ENCODE measurements around the gene WFDC6. TPM values are rescaled to one million over a fixed set of nuclear protein-coding genes. Genes with fewer than 3 reads are reported as not detected.

WFDC6 gene
- polyA plus RNA-seq, 4 donors = not detected

DNA sequence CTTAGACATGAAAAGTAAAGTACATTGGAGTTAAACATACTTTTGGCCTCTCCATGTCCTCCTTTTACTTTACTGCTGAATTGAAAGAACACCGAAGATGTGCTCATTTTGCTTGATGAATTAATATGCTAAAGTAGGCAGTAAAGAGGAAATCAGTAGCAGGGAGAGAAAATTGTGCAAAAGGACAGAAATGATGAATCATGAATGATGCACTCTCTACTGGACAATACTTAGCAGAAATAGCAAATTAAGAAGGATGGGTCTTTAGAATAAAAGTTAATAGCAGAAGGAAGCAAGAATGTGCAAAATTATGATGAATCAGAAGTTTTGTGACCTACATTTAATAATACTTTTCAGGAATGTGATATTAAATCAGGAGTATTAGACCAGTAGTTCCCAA, 15.5 kb downstream of the WFDC6 start:
- DNase-seq (ENCODE audit: low read depth in 4 of 4, low spot score in 3 of 4) = no peak

- DNase-seq (ENCODE audit: low read depth in 4 of 4, low spot score in 3 of 4) = peak in 2 of 4 donors; percentile 12 to 24
Measured at GRCh38 chr20:45518282-45518681, 21.0 kb downstream of the WFDC6 start.

GRCh38 chr20:45515147-45515913, 24.0 kb downstream of the WFDC6 start, which contains the start of gene SPINT3:
SPINT3 (minus strand) TSS chr20:45515622; CDS start chr20:45515608, 14 bp downstream.
- DNase-seq (ENCODE audit: low read depth in 4 of 4, low spot score in 3 of 4) = no peak

GRCh38 chr20:45510242-45510862, 28.9 kb downstream of the WFDC6 start:
- no peak for DNase-seq (ENCODE audit: low read depth in 4 of 4, low spot score in 3 of 4)

GRCh38 chr20:45509091-45509490, 30.2 kb downstream of the WFDC6 start:
- DNase-seq (ENCODE audit: low read depth in 4 of 4, low spot score in 3 of 4) = no peak

GRCh38 chr20:45508068-45508886, 31.0 kb downstream of the WFDC6 start:
- DNase-seq (ENCODE audit: low read depth in 4 of 4, low spot score in 3 of 4) = no peak

GRCh38 chr20:45507011-45507820, 32.1 kb downstream of the WFDC6 start:
- DNase-seq (ENCODE audit: low read depth in 4 of 4, low spot score in 3 of 4) = no peak

GRCh38 chr20:45506398-45506797, 32.9 kb downstream of the WFDC6 start:
- no peak for DNase-seq (ENCODE audit: low read depth in 4 of 4, low spot score in 3 of 4)

GRCh38 chr20:45503403-45503802, 35.9 kb downstream of the WFDC6 start:
- no peak for DNase-seq (ENCODE audit: low read depth in 4 of 4, low spot score in 3 of 4)

- DNase-seq (ENCODE audit: low read depth in 4 of 4, low spot score in 3 of 4) = no peak
Measured at GRCh38 chr20:45502561-45502960, 36.7 kb downstream of the WFDC6 start.

DNA sequence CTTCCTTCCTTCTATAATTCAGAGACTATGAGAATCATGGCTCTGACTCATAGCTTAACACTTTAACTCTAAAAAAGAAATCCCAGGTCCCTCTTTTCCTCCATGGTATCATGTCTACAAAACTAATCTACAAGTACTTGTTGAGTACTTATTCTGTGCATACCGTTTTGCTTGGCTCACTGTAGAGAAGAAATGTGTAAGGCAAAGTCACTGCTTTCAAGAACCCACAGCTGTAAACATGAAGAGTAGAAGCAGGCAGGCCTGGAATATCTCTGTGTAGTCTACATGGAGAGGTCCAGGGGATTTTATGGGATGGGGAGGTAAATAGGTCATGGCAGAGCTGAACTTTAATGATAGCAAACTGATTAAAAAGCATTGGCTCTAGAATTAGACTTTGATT, 37.7 kb downstream of the WFDC6 start:
- no peak for DNase-seq (ENCODE audit: low read depth in 4 of 4, low spot score in 3 of 4)

GRCh38 chr20:45500022-45500421, 39.3 kb downstream of the WFDC6 start:
- DNase-seq (ENCODE audit: low read depth in 4 of 4, low spot score in 3 of 4) = no peak

GRCh38 chr20:45497971-45498494, 41.2 kb downstream of the WFDC6 start:
- no peak for DNase-seq (ENCODE audit: low read depth in 4 of 4, low spot score in 3 of 4)

- no peak for DNase-seq (ENCODE audit: low read depth in 4 of 4, low spot score in 3 of 4)
Measured at GRCh38 chr20:45496166-45496565, 43.1 kb downstream of the WFDC6 start.

- no peak for DNase-seq (ENCODE audit: low read depth in 4 of 4, low spot score in 3 of 4)
Measured at GRCh38 chr20:45495501-45495941, 43.8 kb downstream of the WFDC6 start.

GRCh38 chr20:45489083-45489531, 50.2 kb downstream of the WFDC6 start:
- no peak for DNase-seq (ENCODE audit: low read depth in 4 of 4, low spot score in 3 of 4)

DNA sequence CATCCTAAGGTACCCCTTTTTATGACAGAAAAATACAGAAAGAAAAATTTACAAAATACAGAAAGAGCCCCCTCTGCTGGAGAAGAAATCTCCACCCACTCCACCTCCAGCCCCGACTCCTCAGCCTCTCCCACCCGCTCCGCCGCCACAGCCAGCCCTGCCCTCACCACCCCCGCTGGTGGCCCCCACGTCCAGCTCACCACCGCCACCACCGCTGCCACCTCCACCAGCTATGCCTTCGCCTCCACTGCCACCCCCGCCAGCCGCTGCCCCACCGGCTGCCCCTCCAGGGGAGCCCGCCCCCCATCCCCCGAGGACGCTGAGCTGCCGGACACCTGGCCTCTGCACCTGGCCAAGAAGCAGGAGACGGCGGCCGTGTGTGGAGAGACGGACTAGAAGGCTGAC, 52.0 kb downstream of the WFDC6 start:
- DNase-seq (ENCODE audit: low read depth in 4 of 4, low spot score in 3 of 4) = no peak

- DNase-seq (ENCODE audit: low read depth in 4 of 4, low spot score in 3 of 4) = no peak
Measured at GRCh38 chr20:45485388-45485787, 53.9 kb downstream of the WFDC6 start.

GRCh38 chr20:45484676-45485075, 54.6 kb downstream of the WFDC6 start:
- DNase-seq (ENCODE audit: low read depth in 4 of 4, low spot score in 3 of 4) = no peak

Measured in right renal pelvis (tissue), 4 donors.